ENCODE results near the gene ATP8B3.

ATP8B3 gene

DNA sequence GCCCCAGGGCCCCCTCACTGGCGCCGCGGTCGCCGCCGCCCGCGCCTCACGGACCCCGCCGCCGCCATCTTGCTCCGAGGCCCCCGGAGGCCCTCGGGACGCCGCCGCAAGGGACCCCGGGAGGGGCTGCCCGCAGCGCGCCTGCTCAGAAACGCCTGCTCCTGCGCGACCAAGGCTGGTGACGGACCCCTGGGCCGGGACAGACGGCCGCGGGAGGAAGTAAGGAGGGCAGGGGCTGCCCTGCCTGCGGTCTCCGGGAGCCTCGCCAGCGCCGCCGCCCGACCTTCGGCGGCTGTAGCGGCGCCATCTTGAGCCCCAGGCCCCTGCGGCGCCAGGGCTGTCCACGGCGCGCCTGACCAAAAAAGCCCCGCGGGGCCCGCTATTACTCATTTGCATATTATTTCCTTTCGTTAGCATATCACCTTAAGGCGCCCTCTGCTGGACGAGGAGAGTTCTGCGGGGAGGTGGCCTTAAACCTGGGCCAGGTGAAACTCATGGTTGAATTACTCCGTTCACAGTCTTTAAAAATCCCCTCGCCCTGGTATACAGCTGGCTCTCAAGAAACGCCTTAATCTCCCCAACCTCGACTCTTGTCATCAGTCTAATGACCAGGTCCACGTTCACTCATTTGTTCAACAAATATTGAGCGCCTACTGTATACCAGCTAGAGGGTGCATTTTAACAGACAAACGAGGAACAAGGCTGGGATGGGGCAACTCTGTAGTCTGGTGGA, 36.5 kb upstream of the ATP8B3 start, which contains the start of gene REXO1:
TSS of gene REXO1 (minus strand) at position 85 of the 733 bp plus-strand sequence. CDS start 125 bp downstream, outside the sequence.
- TF ChIP-seq SIN3A (IDR thresholded peaks at IDR 0.05; ENCODE audit: borderline replicate concordance, insufficient read depth, low read length) (no peak), POLR2AphosphoS5 (IDR thresholded peaks at IDR 0.05; ENCODE audit: low read depth, low read length) (no peak; the same call in 1 of the 2 replicates), TAF1 (IDR thresholded peaks at IDR 0.05; ENCODE audit: borderline replicate concordance, insufficient read depth, low read length) (peak; percentile 87), FOXP2 (optimal IDR thresholded peaks at IDR 0.05; ENCODE audit: borderline replicate concordance, extremely low read depth, extremely low read length, insufficient read depth) (peak; percentile 64)
- TF ChIP-seq, protein P1, sequence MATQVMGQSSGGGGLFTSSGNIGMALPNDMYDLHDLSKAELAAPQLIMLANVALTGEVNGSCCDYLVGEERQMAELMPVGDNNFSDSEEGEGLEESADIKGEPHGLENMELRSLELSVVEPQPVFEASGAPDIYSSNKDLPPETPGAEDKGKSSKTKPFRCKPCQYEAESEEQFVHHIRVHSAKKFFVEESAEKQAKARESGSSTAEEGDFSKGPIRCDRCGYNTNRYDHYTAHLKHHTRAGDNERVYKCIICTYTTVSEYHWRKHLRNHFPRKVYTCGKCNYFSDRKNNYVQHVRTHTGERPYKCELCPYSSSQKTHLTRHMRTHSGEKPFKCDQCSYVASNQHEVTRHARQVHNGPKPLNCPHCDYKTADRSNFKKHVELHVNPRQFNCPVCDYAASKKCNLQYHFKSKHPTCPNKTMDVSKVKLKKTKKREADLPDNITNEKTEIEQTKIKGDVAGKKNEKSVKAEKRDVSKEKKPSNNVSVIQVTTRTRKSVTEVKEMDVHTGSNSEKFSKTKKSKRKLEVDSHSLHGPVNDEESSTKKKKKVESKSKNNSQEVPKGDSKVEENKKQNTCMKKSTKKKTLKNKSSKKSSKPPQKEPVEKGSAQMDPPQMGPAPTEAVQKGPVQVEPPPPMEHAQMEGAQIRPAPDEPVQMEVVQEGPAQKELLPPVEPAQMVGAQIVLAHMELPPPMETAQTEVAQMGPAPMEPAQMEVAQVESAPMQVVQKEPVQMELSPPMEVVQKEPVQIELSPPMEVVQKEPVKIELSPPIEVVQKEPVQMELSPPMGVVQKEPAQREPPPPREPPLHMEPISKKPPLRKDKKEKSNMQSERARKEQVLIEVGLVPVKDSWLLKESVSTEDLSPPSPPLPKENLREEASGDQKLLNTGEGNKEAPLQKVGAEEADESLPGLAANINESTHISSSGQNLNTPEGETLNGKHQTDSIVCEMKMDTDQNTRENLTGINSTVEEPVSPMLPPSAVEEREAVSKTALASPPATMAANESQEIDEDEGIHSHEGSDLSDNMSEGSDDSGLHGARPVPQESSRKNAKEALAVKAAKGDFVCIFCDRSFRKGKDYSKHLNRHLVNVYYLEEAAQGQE (IDR thresholded peaks at IDR 0.05; ENCODE audit: insufficient read depth in 1 of 2, low read depth in 2 of 2, low read length in 2 of 2): 0 out of 4 replicates have a peak, but pooled peaks of 1 of the 2 experiments have one; percentile 45

DNA sequence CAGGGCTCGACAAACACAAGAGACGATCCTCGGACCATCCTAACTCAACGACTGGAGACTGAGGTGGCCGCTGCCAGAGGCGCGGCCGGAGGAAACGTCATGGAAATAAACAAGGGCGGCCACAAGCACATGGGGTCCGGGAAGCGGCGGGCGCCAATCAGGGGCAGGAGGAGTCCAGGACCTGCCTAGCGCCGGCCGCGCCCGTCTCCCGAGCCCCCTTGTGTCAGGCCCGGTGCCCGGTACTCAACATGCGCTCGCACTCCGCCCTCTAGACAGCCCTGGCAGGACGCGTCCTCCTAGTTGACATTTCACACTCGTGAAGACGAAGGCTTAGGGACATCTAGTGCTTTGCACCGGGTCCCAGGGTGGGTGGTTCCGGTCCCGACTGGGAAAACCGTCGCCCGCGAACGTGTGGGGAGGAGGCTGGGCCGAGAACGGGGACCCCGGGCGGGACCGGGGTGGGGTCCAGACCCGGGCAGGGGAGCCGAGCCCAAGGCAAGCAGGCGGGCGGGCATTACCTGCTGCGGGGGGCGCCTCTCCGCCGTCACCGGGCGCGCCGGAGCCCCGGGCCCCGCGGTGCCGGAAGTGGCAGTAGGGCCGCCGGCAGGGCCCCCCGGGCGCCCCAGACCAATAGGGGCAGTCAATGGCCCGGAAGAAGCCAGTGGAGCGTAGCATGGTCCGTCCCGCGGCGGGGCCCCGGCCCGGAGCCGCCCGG, 35.8 kb upstream of the ATP8B3 start:
- TF ChIP-seq POLR2AphosphoS5 (IDR thresholded peaks at IDR 0.05; ENCODE audit: low read depth, low read length) (no peak; the same call in 1 of the 2 replicates), TAF1 (IDR thresholded peaks at IDR 0.05; ENCODE audit: borderline replicate concordance, insufficient read depth, low read length) (no peak), SIN3A (IDR thresholded peaks at IDR 0.05; ENCODE audit: borderline replicate concordance, insufficient read depth, low read length) (peak; percentile 83; the same call in 1 of the 2 replicates), FOXP2 (optimal IDR thresholded peaks at IDR 0.05; ENCODE audit: borderline replicate concordance, extremely low read depth, extremely low read length, insufficient read depth) (no peak)
- TF ChIP-seq, protein P1 (IDR thresholded peaks at IDR 0.05; ENCODE audit: insufficient read depth in 1 of 2, low read depth in 2 of 2, low read length in 2 of 2): no peak

DNA sequence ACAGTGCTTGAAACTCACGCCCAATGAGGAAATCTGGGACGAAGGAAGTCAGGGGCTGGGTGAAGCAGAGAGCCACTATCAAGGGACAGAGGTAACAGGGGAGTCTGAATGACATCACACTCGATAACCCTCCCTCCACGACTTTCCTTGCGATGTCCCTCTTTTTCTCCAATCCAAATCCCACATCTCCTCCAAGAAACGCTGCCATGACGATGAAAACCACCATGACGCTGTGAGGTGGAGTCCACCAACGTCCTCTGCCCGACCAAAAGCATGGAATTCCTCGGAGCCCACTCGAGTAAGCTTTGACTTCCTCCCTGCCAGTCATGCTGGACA, 35.2 kb upstream of the ATP8B3 start:
- no peak for TF ChIP-seq FOXP2 (optimal IDR thresholded peaks at IDR 0.05; ENCODE audit: borderline replicate concordance, extremely low read depth, extremely low read length, insufficient read depth)
- TF ChIP-seq SIN3A (IDR thresholded peaks at IDR 0.05; ENCODE audit: borderline replicate concordance, insufficient read depth, low read length): no peak
- no peak for TF ChIP-seq POLR2AphosphoS5 (IDR thresholded peaks at IDR 0.05; ENCODE audit: low read depth, low read length)
- no peak for TF ChIP-seq TAF1 (IDR thresholded peaks at IDR 0.05; ENCODE audit: borderline replicate concordance, insufficient read depth, low read length)
- TF ChIP-seq, protein P1 (IDR thresholded peaks at IDR 0.05; ENCODE audit: insufficient read depth in 1 of 2, low read depth in 2 of 2, low read length in 2 of 2): no peak

DNA sequence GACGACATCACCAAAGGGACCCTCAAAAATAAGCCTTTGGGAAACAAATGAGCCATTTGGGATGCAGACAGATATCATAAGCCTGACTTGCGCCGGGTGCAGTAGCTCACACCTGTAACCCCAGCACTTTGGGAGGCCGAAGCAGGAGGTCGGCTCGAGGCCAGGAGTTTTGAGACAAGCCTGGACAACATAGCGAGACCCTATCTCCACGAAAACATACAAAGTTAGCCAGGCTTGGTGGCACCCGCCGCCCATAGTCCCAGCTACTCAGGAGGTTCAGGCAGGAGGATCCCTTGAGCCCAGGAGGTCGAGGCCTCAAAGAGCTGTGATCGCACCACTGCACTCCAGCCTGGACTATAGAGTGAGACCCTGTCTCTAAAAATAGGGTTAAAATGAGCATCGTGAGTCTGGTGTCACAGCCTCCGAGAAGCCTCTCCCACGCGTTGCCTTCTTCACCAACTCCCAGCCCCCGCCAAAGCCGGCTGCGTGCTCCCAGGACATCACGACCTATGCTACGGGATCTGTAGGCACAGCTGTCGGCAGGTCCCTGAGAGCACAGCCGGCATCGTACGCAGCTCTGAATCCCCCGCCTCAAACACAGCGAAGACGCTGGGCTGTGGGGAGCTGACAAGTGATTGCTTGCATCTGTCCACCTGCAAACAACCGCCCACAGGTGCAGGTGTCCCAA, 34.6 kb upstream of the ATP8B3 start:
- TF ChIP-seq POLR2AphosphoS5 (IDR thresholded peaks at IDR 0.05; ENCODE audit: low read depth, low read length): no peak
- TF ChIP-seq, protein P1 (IDR thresholded peaks at IDR 0.05; ENCODE audit: insufficient read depth in 1 of 2, low read depth in 2 of 2, low read length in 2 of 2): no peak
- TF ChIP-seq TAF1 (IDR thresholded peaks at IDR 0.05; ENCODE audit: borderline replicate concordance, insufficient read depth, low read length): no peak
- no peak for TF ChIP-seq SIN3A (IDR thresholded peaks at IDR 0.05; ENCODE audit: borderline replicate concordance, insufficient read depth, low read length)
- TF ChIP-seq FOXP2 (optimal IDR thresholded peaks at IDR 0.05; ENCODE audit: borderline replicate concordance, extremely low read depth, extremely low read length, insufficient read depth): no peak
